Stimulated activated naive CD8-positive, alpha-beta T cell treated with anti-CD3 and anti-CD28 coated beads, Interleukin-15, Interleukin-2, amounts not matched to agents 100 U/mL and 50 U/mL, for 24 hours (primary cell): ENCODE results near the gene ST6GALNAC3.
A peak's percentile ranks its signal among the peaks of the same experiment; 100 is the strongest.
"Not testable (repeated sequence)": the region's sequence is repeated elsewhere in the genome, so short reads cannot be mapped to it uniquely, and the experiment has no call there.

Experiments used
- ATAC-seq: fragments of 150-1000 bp; cut with Tn5 transposase; one replicate; pipeline ENCODE4 v1.10.0; 2021
- DNase-seq: peaks from one replicate; pipeline ENCODE4 v3.0.0; 2021

ST6GALNAC3 gene

DNA sequence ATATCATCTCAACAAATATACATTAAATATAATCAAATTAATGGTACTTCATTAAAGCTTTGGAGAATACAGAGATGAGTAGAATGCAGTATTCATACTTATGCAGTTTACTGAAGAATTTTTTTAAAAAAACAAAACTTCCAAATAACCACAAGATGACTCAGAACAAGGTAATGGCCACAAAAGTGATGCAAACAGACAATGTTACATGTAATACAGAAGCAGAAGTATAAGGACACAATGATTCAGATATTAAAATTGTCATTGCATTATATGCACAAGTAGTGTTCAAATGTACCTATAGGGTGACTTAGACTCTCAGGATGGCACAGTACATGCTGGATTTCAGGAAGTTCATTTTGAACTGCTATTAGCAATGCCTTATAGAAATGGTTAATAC lies 565.5 kb downstream of the ST6GALNAC3 start:
- no peak for DNase-seq
- no peak for ATAC-seq

- ATAC-seq = no peak
- no peak for DNase-seq
Observed at GRCh38 chr1:76640723-76641122, 566.2 kb downstream of the ST6GALNAC3 start.

DNA sequence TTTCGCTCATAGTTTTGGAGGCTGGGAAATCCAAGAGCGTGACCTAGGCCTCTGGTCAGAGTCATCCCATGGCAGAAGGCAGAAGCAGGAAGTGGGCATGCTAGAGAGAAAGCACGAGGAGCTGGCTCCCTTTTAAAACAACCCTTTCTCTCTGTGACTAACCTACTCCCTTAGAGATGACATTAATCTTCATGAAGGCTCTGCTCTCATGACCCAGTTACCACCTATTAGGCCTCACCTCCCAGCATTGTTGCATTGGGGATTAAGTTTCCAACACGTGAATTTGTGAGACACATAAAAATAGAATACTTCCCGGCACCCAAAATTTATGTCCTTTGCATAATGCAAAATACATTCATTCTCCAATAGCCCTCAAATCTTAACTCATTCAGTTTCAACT lies 569.6 kb downstream of the ST6GALNAC3 start:
- ATAC-seq (no peak), DNase-seq (no peak)

DNA sequence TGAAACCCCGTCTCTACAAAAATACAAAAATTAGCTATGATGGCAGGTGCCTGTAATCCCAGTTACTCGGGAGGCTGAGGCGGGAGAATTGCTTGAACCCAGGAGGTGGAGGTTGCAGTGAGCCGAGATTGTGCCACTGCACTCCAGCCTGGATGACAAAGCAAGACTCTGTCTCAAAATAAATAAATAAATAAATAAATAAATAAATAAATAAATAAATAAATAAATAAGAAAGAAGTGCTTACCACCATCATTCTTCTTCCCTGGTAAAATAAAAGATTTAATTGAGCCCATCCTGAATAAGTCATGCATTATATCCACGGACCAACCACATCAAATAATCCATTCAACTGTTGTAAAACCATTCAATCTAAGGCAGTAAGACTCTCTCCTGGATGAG lies 578.3 kb downstream of the ST6GALNAC3 start:
- ATAC-seq, DNase-seq: not testable (repeated sequence)

GRCh38 chr1:76657623-76658022 lies 583.1 kb downstream of the ST6GALNAC3 start:
- DNase-seq (no peak), ATAC-seq (no peak)

DNA sequence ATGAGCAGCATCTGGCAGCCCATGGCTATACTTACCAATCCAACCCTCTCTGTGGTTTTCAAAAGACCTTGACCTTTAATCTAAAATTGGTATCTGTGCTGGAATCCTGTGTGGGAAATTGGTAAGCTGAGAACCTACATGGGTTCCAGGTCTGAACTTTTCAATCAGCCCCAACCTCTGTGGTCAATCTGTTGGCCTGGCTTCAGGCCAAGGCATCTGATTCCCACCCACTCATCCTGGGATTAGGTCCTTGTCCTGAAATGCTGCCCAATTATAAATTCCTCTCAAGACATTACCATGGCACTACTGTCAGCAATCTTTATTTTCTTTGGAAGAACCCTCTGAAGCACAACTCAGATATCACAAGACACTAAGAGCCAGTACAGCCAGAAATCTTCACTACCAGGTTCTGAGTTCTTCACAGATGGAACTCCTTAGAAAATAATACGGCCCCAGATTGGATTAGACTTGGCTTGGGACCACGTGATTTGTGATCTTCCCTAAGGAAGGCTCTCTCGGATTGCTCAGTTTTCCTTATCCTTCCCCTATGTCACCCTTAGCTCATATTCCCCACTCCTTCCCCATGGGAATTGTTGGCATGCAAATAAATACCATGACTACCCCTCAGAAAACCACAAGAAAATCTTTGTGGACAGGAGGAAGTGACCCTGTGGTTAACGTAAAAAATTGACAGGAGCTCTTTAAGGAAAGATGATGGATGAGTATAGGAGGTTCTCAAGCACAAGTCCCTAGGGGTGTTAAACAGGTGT lies 584.8 kb downstream of the ST6GALNAC3 start:
- DNase-seq (no peak), ATAC-seq (no peak)

GRCh38 chr1:76661531-76661930 lies 587.0 kb downstream of the ST6GALNAC3 start:
- ATAC-seq (no peak), DNase-seq (no peak)

- no peak for ATAC-seq
- DNase-seq = no peak
Observed at GRCh38 chr1:76666499-76666898, 592.0 kb downstream of the ST6GALNAC3 start.

DNA sequence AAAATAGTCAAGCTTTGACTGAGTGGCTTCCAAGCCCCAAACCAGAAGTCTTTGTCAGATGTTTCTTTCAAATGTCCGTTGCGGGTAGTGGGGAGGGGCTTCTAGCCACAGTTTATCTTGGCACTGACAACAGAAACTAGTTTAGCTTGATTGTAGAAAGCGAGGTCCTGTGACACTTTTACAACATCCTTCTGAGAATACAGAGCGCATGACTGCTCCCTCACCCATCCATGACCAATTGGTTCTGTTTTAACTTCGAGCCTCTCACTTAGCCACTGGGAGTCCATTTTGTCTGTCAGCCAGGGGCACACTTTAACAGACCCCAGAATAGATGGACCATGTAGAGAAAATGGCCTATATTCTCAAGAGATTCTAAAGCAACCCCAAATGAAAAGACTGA lies 593.5 kb downstream of the ST6GALNAC3 start:
- DNase-seq (no peak), ATAC-seq (no peak)

DNA sequence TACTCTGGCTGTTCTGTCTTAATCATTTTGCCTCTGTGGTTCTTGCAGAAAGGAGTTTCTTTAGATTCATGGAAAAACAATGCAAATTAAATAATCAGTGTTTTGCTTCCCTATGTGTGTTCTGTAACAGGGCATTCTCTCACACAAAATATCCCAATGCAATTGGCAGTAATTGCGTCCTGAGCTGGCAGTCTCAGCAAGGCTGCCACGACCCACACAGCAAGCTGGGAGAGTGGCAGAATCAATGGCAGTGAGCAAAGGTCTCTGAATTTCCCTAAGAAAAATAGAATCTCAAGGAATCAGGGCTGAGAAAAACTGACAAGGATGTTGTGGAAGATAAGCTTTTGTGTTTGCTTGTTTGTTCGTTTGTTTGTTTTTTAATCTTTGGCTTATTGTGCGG lies 594.6 kb downstream of the ST6GALNAC3 start:
- no peak for ATAC-seq

DNA sequence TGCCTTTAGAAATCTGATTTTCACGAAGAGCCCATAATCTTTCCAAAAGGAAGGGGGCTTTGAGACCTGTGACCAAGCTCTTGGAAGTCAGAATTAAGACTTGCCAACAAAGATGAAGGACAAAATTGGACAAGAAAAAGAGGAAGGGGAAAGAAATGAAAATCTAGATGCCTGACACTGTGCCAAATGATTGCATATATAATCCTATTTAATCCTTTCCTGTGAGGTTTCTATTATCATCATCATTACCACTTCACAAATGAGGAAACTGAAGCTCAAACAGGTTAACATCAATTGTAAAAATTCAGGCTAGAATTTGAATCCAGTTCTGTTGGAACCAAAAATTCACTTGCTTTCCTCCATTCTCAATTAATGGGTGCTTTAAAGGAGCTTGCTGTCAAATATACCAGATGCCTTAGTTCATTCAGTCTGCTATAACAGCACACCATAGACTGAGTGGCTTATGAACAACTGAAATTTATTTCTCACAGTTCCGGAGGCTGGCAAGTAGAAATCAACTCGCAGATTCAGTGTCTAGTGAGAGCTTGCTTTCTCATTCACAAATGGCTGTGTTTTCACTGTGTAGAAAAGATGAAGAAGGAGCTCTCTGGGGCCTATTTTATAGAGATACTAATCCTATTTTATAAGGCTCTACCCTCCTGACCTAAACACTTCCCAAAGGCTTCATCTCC lies 595.2 kb downstream of the ST6GALNAC3 start:
- ATAC-seq (no peak), DNase-seq (no peak)

More for the DNA sequence above, 594.6 kb downstream of the ST6GALNAC3 start:
- no peak for DNase-seq

GRCh38 chr1:76674689-76675210 lies 600.2 kb downstream of the ST6GALNAC3 start:
- DNase-seq = no peak
- no peak for ATAC-seq

DNA sequence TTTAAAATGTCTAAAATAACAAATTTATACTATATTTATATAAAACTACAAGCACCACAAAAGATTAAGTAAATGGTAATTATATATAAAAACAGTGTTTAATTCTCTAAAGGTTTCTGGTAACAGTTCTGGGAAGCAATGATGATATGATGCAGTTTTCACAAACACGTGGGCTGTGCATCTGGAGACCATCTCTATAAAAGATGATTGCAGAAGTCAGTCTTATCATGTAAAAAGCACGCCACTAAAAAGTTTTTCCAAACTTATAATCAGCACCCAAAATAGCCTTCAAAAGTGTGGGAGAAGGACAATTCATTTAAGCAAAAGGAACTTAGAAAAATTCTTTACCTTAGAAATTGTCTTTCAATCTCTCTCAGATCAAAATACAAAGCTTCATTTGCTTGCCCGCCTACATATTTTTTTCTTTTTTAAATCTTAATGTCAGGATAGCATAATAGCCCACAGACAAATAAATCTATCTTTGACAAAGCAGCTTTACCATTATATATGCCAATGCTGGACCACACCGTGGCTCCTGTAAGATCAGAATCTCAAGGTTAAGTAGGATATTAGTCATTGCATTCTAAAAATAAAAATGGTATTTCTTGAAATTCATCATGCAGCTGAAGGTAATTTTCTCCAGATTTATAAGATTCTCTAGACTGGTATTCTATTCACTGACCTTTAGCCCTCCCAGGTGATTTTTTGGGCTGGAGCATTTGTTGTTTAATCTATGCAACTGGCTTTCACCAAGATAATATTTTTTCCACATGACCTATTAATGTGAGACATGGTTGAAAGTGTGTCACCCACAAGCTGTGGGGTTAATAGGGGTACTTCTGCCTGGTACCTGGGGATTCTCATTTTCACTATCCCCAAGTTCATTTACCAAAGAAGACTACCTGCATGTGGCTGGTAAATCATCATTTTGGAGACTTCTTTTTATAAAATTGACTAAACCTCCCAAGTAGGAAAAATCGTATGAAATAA lies 603.2 kb downstream of the ST6GALNAC3 start:
- peak; percentile 32 for ATAC-seq
- DNase-seq = no peak

DNA sequence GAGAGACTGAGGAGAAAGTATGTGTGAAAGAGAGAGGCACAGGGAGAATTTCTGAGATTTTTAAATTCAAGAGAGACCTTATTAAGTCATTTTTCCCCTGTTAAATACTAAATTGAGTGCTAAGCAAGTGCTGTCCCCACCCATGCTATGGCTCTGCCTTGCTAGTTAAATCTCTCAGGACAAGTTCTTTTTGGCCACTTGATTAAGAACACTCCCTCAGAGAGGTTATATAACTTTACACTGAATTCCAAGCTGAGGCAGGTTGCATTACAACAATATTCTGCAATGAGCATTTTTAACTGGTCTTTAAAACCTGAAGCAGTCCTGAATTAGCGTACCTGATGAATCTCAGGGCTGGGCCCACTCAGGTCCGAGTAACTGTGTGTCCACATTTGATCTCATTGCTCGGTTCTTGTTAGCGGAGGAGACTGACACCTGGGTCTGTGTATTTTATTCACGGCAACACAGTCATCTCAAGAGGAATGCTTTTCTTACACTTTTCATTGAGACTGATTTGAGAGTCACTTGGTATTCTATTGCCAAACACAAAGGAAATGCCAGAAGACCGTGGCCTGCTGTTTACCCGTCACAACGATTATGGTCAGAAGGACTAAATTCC lies 605.1 kb downstream of the ST6GALNAC3 start:
- DNase-seq = no peak
- no peak for ATAC-seq

DNA sequence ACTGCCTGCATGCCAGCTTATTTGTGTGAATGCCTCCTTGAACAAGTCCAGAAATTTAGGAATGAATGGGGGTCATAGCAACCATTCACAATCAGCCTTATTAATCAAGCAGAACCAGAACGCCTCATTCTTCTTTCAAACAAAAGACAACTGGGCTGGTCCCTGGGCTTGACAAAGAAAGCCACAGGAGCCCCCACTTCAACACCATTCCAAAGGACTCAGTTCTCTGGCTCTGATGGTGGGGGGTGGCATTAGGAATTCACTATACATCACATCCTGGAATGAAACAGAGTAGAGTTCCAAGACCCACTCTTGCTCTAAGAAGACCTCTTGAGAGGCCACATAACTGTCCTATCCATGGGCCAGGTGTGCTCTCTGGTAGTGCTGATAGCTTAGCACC lies 606.1 kb downstream of the ST6GALNAC3 start:
- DNase-seq (no peak), ATAC-seq (no peak)

- DNase-seq (no peak), ATAC-seq (no peak)
Observed at GRCh38 chr1:76682138-76682537, 607.6 kb downstream of the ST6GALNAC3 start.
